ENCODE measurements around the gene TSPAN6.

TSPAN6 gene

GRCh38 chrX:100648458-100649417, 12.1 kb upstream of the TSPAN6 start:
- H3K4me3 ChIP-seq (ENCODE audit: insufficient read depth, low read depth, low read length): no peak overlapping the region
- 0 to 61% methylated on average over 2 to 6 of the region's 8 CpGs for WGBS, 2 experiments
- H3K9me3 ChIP-seq (ENCODE audit: control insufficient read depth, low read length): no peaks in the 10 kb centered on the region
- no peaks in the 10 kb centered on the region for H3K27me3 ChIP-seq (ENCODE audit: control insufficient read depth, insufficient read depth, low read length, poor library complexity, severe bottlenecking)
- H3K27ac ChIP-seq (ENCODE audit: insufficient read depth, low read depth, low read length, poor library complexity, severe bottlenecking): peak overlapping the region; percentile 67
- peaks cover 7% of the 10 kb centered on the region for H3K4me1 ChIP-seq (ENCODE audit: control insufficient read depth, insufficient read depth, low read length)
- no peaks in the 10 kb centered on the region for H3K36me3 ChIP-seq (ENCODE audit: control insufficient read depth, insufficient read depth, low read length)

GRCh38 chrX:100647739-100648138, 11.1 kb upstream of the TSPAN6 start:
- WGBS, 2 experiments: 75 to 89% methylated on average over 2 of the region's 2 CpGs
- Histone ChIP-seq H3K9me3 (ENCODE audit: control insufficient read depth, low read length) (no peaks in the 10 kb centered on the region), H3K27ac (ENCODE audit: insufficient read depth, low read depth, low read length, poor library complexity, severe bottlenecking) (no peak overlapping the region), H3K4me3 (ENCODE audit: insufficient read depth, low read depth, low read length) (no peak overlapping the region), H3K4me1 (ENCODE audit: control insufficient read depth, insufficient read depth, low read length) (peaks cover 7% of the 10 kb centered on the region), H3K36me3 (ENCODE audit: control insufficient read depth, insufficient read depth, low read length) (no peaks in the 10 kb centered on the region), H3K27me3 (ENCODE audit: control insufficient read depth, insufficient read depth, low read length, poor library complexity, severe bottlenecking) (no peaks in the 10 kb centered on the region)

- Histone ChIP-seq H3K27ac (ENCODE audit: insufficient read depth, low read depth, low read length, poor library complexity, severe bottlenecking) (no peak overlapping the region), H3K27me3 (ENCODE audit: control insufficient read depth, insufficient read depth, low read length, poor library complexity, severe bottlenecking) (no peaks in the 10 kb centered on the region), H3K4me3 (ENCODE audit: insufficient read depth, low read depth, low read length) (no peak overlapping the region), H3K9me3 (ENCODE audit: control insufficient read depth, low read length) (no peaks in the 10 kb centered on the region), H3K36me3 (ENCODE audit: control insufficient read depth, insufficient read depth, low read length) (no peaks in the 10 kb centered on the region), H3K4me1 (ENCODE audit: control insufficient read depth, insufficient read depth, low read length) (peaks cover 7% of the 10 kb centered on the region)
- WGBS, 2 experiments: 43% methylated on average over 1 of the region's 1 CpG
These were observed 10.5 kb upstream of the TSPAN6 start for GRCh38 chrX:100647095-100647494.

- no peak overlapping the region for H3K4me3 ChIP-seq (ENCODE audit: insufficient read depth, low read depth, low read length)
These were observed 8.5 kb upstream of the TSPAN6 start for GRCh38 chrX:100645106-100645505.

GRCh38 chrX:100643956-100644860, 7.6 kb upstream of the TSPAN6 start, which contains the start of gene SRPX2:
SRPX2 (plus strand) TSS chrX:100644199; CDS start chrX:100646323, 2,124 bp downstream.
- Histone ChIP-seq H3K27ac (ENCODE audit: insufficient read depth, low read depth, low read length, poor library complexity, severe bottlenecking) (no peak within 1 kb of the TSS), H3K4me3 (ENCODE audit: insufficient read depth, low read depth, low read length) (no peak within 1 kb of the TSS), H3K9me3 (ENCODE audit: control insufficient read depth, low read length) (no peaks in the 10 kb centered on the region), H3K4me1 (ENCODE audit: control insufficient read depth, insufficient read depth, low read length) (peaks cover 7% of the 10 kb centered on the region), H3K27me3 (ENCODE audit: control insufficient read depth, insufficient read depth, low read length, poor library complexity, severe bottlenecking) (no peaks in the 10 kb centered on the region), H3K36me3 (ENCODE audit: control insufficient read depth, insufficient read depth, low read length) (no peaks in the 10 kb centered on the region)
- WGBS, 2 experiments: 84 to 86% methylated on average over 10 of the region's 11 CpGs

More at GRCh38 chrX:100645106-100645505, 8.5 kb upstream of the TSPAN6 start:
- no peaks in the 10 kb centered on the region for H3K27me3 ChIP-seq (ENCODE audit: control insufficient read depth, insufficient read depth, low read length, poor library complexity, severe bottlenecking)
- no peak overlapping the region for H3K27ac ChIP-seq (ENCODE audit: insufficient read depth, low read depth, low read length, poor library complexity, severe bottlenecking)
- H3K9me3 ChIP-seq (ENCODE audit: control insufficient read depth, low read length): no peaks in the 10 kb centered on the region
- H3K4me1 ChIP-seq (ENCODE audit: control insufficient read depth, insufficient read depth, low read length): peaks cover 7% of the 10 kb centered on the region
- WGBS, 2 experiments: 88 to 92% methylated on average over 2 to 4 of the region's 4 CpGs
- no peaks in the 10 kb centered on the region for H3K36me3 ChIP-seq (ENCODE audit: control insufficient read depth, insufficient read depth, low read length)

- H3K27me3 ChIP-seq (ENCODE audit: control insufficient read depth, insufficient read depth, low read length, poor library complexity, severe bottlenecking): no peaks in the 10 kb centered on the region
- WGBS, 2 experiments: 92 to 97% methylated on average over 10 of the region's 11 CpGs
- H3K27ac ChIP-seq (ENCODE audit: insufficient read depth, low read depth, low read length, poor library complexity, severe bottlenecking): no peak overlapping the region
- H3K36me3 ChIP-seq (ENCODE audit: control insufficient read depth, insufficient read depth, low read length): no peaks in the 10 kb centered on the region
- no peak overlapping the region for H3K4me3 ChIP-seq (ENCODE audit: insufficient read depth, low read depth, low read length)
- H3K4me1 ChIP-seq (ENCODE audit: control insufficient read depth, insufficient read depth, low read length): no peaks in the 10 kb centered on the region
- no peaks in the 10 kb centered on the region for H3K9me3 ChIP-seq (ENCODE audit: control insufficient read depth, low read length)
These were observed 6.6 kb upstream of the TSPAN6 start for GRCh38 chrX:100643212-100643611.

GRCh38 chrX:100642290-100642689, 5.7 kb upstream of the TSPAN6 start:
- H3K27me3 ChIP-seq (ENCODE audit: control insufficient read depth, insufficient read depth, low read length, poor library complexity, severe bottlenecking): no peaks in the 10 kb centered on the region
- H3K4me3 ChIP-seq (ENCODE audit: insufficient read depth, low read depth, low read length): no peak overlapping the region
- no peaks in the 10 kb centered on the region for H3K4me1 ChIP-seq (ENCODE audit: control insufficient read depth, insufficient read depth, low read length)
- no peaks in the 10 kb centered on the region for H3K36me3 ChIP-seq (ENCODE audit: control insufficient read depth, insufficient read depth, low read length)
- H3K27ac ChIP-seq (ENCODE audit: insufficient read depth, low read depth, low read length, poor library complexity, severe bottlenecking): no peak overlapping the region
- no peaks in the 10 kb centered on the region for H3K9me3 ChIP-seq (ENCODE audit: control insufficient read depth, low read length)
- 74 to 76% methylated on average over 1 of the region's 3 CpGs for WGBS, 2 experiments

- Histone ChIP-seq H3K36me3 (ENCODE audit: control insufficient read depth, insufficient read depth, low read length) (peaks cover 8% of the 10 kb centered on the region), H3K27me3 (ENCODE audit: control insufficient read depth, insufficient read depth, low read length, poor library complexity, severe bottlenecking) (no peaks in the 10 kb centered on the region), H3K4me1 (ENCODE audit: control insufficient read depth, insufficient read depth, low read length) (peaks cover 4% of the 10 kb centered on the region), H3K27ac (ENCODE audit: insufficient read depth, low read depth, low read length, poor library complexity, severe bottlenecking) (peak overlapping the region; percentile 85), H3K4me3 (ENCODE audit: insufficient read depth, low read depth, low read length) (peak overlapping the region; percentile 57), H3K9me3 (ENCODE audit: control insufficient read depth, low read length) (no peaks in the 10 kb centered on the region)
- 3 to 4% methylated on average over 7 to 8 of the region's 8 CpGs for WGBS, 2 experiments
These were observed 651 bp downstream of the TSPAN6 start for GRCh38 chrX:100635989-100636320.

- Histone ChIP-seq H3K9me3 (ENCODE audit: control insufficient read depth, low read length) (no peaks in the 10 kb centered on the region), H3K4me3 (ENCODE audit: insufficient read depth, low read depth, low read length) (peak overlapping the region; percentile 57), H3K36me3 (ENCODE audit: control insufficient read depth, insufficient read depth, low read length) (peaks cover 8% of the 10 kb centered on the region), H3K27me3 (ENCODE audit: control insufficient read depth, insufficient read depth, low read length, poor library complexity, severe bottlenecking) (no peaks in the 10 kb centered on the region), H3K27ac (ENCODE audit: insufficient read depth, low read depth, low read length, poor library complexity, severe bottlenecking) (no peak overlapping the region), H3K4me1 (ENCODE audit: control insufficient read depth, insufficient read depth, low read length) (peaks cover 4% of the 10 kb centered on the region)
- 94 to 100% methylated on average over 3 to 5 of the region's 5 CpGs for WGBS, 2 experiments
These were observed 1.6 kb downstream of the TSPAN6 start for GRCh38 chrX:100635040-100635439.

- Histone ChIP-seq H3K27me3 (ENCODE audit: control insufficient read depth, insufficient read depth, low read length, poor library complexity, severe bottlenecking) (no peaks in the 10 kb centered on the region), H3K9me3 (ENCODE audit: control insufficient read depth, low read length) (no peaks in the 10 kb centered on the region), H3K36me3 (ENCODE audit: control insufficient read depth, insufficient read depth, low read length) (no peaks in the 10 kb centered on the region), H3K4me1 (ENCODE audit: control insufficient read depth, insufficient read depth, low read length) (no peaks in the 10 kb centered on the region), H3K4me3 (ENCODE audit: insufficient read depth, low read depth, low read length) (no peak overlapping the region), H3K27ac (ENCODE audit: insufficient read depth, low read depth, low read length, poor library complexity, severe bottlenecking) (no peak overlapping the region)
- 82 to 96% methylated on average over 2 to 3 of the region's 5 CpGs for WGBS, 2 experiments
These were observed 10.6 kb downstream of the TSPAN6 start for GRCh38 chrX:100625985-100626491.
